ENCODE measurements around the gene APBA2. TPM values are rescaled to one million over a fixed set of nuclear protein-coding genes. Genes with fewer than 3 reads are reported as not detected.
A peak's percentile ranks its signal among the peaks of the same experiment; 100 is the strongest.

The APBA2 gene
- total RNA-seq, 4 donors from 2014 or later, result 7.2 to 33.8 (median 8.8) TPM

DNA sequence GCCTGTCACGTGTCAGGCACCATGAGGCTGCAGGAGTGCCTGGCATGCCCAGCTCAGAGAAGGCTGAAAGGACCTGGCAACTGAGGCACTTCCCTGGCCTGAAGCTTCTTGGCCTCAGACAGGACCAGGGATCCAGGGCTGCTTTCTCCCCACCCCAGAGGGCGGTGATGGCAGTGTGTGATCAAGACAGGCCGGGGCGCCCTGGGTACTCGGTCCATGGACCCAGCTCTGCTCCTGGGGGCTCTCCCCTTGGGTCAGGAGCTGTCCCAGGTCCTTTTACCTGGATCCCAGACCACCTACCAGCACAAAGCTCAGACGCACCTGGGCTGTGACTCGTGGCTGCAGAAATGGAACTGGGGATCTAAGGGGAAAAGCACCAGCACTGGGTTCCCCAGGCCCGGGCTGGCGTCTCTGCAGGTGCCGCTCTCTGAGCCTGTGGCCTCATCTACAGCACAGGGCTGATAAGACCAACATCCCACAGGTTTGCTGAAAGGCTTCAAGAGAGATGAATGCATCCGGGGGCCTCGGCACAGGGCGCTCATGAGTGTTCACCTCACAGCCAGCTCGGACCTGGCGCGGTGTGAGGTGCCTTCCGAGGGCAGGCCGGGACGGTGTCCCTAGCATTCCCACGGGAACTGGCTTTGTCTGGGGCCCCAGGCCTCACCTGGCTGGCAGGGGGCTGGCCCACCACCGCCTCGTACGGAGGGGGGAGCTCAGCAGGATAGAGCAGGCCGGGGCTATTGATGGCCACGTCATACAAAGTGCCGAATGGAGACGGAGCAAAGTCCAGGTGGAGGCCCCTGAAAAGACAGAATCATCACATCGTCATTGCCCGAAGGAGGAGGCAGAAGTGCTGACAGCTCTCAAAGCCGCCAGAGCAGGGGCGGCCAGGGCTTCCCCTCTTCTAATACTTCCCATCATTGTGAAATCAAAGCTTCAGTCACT, 250.2 kb downstream of the APBA2 start:
- TF ChIP-seq, protein P1, sequence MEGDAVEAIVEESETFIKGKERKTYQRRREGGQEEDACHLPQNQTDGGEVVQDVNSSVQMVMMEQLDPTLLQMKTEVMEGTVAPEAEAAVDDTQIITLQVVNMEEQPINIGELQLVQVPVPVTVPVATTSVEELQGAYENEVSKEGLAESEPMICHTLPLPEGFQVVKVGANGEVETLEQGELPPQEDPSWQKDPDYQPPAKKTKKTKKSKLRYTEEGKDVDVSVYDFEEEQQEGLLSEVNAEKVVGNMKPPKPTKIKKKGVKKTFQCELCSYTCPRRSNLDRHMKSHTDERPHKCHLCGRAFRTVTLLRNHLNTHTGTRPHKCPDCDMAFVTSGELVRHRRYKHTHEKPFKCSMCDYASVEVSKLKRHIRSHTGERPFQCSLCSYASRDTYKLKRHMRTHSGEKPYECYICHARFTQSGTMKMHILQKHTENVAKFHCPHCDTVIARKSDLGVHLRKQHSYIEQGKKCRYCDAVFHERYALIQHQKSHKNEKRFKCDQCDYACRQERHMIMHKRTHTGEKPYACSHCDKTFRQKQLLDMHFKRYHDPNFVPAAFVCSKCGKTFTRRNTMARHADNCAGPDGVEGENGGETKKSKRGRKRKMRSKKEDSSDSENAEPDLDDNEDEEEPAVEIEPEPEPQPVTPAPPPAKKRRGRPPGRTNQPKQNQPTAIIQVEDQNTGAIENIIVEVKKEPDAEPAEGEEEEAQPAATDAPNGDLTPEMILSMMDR (IDR thresholded peaks at IDR 0.05), result no peak
- TF ChIP-seq POLR2A (IDR thresholded peaks at IDR 0.05), result no peak
- Histone ChIP-seq H3K27me3 (no peaks in the 10 kb centered on the region), H3K36me3 (no peaks in the 10 kb centered on the region), H3K9me3 (no peaks in the 10 kb centered on the region), H3K4me3 (no peak overlapping the region), H3K27ac (no peak overlapping the region), H3K4me1 (peaks cover 0 to 8% (median 0%) of the 10 kb centered on the region in 4 donors)
- DNase-seq, result peak in 2 of 3 donors; percentile 35 to 37

DNA sequence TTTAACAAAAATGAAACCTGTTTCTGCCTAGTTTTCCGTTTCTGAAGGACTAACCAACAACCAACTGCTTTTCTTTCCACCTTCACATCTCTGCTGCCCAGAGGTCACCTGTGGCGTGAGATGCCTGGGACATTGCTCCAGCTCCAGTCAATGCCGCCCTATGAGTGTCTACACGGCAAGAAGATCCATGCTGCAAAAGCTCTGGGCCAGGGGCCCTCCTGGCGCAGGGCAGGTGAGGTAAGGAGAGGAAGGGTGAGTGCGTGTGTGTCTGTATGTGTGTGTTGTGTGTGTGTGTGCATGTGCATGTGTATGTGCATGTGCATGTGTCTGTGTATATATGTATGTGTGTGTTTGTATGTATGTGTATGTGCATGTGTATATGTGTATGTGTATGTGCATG, 252.5 kb downstream of the APBA2 start:
- Histone ChIP-seq H3K9me3 (no peaks in the 10 kb centered on the region), H3K27ac (no peak overlapping the region), H3K4me3 (no peak overlapping the region), H3K4me1 (peaks cover 0 to 8% (median 0%) of the 10 kb centered on the region in 4 donors), H3K36me3 (no peaks in the 10 kb centered on the region), H3K27me3 (no peaks in the 10 kb centered on the region)
- peak in 1 of 3 donors; percentile 6 for DNase-seq
- TF ChIP-seq POLR2A (IDR thresholded peaks at IDR 0.05), result no peak
- TF ChIP-seq, protein P1 (IDR thresholded peaks at IDR 0.05), result no peak

DNA sequence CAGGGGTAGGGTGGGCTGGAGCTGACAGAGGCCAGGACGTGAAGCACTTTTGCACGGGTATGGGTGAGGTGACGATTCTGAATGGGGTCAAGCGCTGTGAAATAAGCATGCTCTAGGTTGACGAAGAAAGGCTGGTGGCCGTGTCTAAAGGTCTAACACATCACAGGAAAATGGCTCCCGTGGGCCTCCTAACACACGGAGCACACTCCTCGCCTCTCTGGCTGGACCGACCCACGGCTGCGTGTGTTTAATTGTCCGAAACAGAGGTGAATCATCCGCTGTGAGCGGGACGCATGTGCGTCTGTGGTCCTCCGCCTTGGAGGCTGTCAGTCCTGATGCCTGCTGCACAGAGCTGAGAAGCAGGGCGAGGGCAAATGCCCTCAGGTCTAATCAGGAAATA, 253.3 kb downstream of the APBA2 start:
- Histone ChIP-seq H3K36me3 (no peaks in the 10 kb centered on the region), H3K27me3 (no peaks in the 10 kb centered on the region), H3K4me3 (no peak overlapping the region), H3K9me3 (no peaks in the 10 kb centered on the region), H3K27ac (no peak overlapping the region), H3K4me1 (peaks cover 0 to 8% (median 0%) of the 10 kb centered on the region in 4 donors)
- DNase-seq, result peak in 2 of 3 donors; percentile 27 to 32
- TF ChIP-seq POLR2A (IDR thresholded peaks at IDR 0.05), result no peak
- TF ChIP-seq, protein P1 (IDR thresholded peaks at IDR 0.05), result no peak

DNA sequence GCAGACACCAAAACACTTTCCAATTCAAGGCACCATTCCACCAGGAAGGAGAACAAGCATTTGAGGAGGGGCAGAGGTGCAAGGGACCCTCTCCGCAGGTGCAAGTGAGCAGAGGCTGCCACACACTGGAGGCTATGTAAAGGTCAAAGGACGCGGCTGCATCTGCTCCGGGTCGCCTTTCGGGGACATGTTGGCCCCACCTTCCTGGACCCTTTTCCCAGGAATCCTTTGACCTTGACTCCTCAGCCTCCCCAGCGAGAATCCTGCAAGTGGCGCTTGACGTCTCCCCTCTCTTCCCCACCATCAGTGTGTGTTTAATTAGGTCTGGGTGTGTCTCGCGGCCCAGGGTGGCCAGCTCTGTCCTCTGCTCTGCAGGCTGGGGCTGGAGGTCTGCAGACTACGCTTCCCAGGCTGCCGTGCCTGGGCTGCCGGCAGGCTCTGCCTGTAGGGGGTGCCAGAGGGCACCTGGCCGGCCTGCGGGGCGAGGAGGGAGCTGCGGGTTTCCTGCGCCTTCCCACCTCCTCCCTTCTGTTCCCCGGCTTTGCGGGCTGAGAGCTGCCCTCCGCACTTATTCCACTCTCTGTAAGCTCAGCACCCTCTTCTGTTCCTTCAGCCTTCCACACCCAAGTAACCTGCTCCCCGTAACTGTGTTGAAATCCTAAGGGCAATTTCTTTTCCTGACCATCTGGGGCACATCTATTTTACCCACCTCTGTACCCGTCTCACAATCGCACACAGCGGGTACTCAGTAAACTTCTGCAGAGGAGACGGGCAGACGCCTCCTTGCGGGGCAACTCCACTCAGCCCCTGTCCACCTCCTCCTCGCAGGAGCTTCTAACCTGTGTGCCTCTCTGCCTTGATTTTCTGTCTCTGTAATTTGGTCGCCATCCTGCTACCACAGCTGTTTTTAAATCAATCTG, 254.0 kb downstream of the APBA2 start:
- peaks cover 0 to 8% (median 0%) of the 10 kb centered on the region in 4 donors for H3K4me1 ChIP-seq
- no peak overlapping the region for H3K4me3 ChIP-seq
- TF ChIP-seq POLR2A (IDR thresholded peaks at IDR 0.05), result no peak
- TF ChIP-seq, protein P1 (IDR thresholded peaks at IDR 0.05), result peak in 4 of 6 experiments; percentile 51 to 58 (median 54)
- no peaks in the 10 kb centered on the region for H3K27me3 ChIP-seq
- H3K9me3 ChIP-seq, result no peaks in the 10 kb centered on the region
- peak in 2 of 3 donors; percentile 49 to 70 for DNase-seq
- H3K27ac ChIP-seq, result no peak overlapping the region
- H3K36me3 ChIP-seq, result no peaks in the 10 kb centered on the region

DNA sequence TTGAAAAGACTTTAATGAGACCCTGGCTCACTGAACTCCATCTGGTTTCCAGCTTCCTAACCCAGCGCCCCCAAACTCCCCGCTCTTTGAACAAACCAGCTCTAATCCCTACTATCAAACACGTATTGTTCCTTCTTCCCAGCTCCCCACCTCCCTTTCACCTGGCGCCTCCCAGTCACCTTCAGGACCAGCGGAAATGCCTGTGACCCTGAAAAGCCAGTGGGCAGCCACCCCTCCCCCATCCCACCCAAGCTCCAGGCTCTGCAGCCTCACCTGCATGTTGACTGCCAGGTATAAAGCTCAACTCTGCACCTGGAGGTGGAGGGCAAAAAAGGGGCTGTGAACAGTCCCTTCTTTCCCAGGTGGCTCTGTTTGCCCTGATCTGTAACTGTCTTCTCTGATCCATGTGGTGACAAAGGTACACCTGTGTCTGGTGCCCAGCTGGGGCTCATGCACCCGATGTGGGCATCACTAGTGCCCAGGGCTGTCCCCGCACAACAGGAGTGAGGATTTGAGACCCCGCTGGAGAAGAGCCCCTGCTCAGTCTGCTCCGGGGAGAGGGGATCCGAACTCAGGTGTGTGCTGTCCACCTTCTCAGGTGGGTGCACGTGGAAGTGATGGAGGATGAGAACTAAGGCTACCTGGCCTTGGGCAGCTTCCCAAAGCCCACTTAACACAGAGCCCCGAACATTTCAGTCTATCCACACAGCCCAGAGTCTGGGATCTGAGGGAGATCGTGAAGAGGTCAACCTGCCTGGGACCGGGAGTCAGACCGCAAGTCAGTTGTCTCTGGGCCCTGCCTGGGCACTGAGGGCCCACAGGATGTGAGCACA, 254.9 kb downstream of the APBA2 start:
- TF ChIP-seq, protein P1 (IDR thresholded peaks at IDR 0.05), result no peak
- no peak for TF ChIP-seq POLR2A (IDR thresholded peaks at IDR 0.05)
- Histone ChIP-seq H3K4me3 (no peak overlapping the region), H3K36me3 (no peaks in the 10 kb centered on the region), H3K27ac (no peak overlapping the region), H3K9me3 (no peaks in the 10 kb centered on the region), H3K4me1 (peaks cover 0 to 8% (median 0%) of the 10 kb centered on the region in 4 donors), H3K27me3 (no peaks in the 10 kb centered on the region)
- peak in 2 of 3 donors; percentile 31 to 37 for DNase-seq
